Measurements from ENCODE around the gene IRX4.

DNA sequence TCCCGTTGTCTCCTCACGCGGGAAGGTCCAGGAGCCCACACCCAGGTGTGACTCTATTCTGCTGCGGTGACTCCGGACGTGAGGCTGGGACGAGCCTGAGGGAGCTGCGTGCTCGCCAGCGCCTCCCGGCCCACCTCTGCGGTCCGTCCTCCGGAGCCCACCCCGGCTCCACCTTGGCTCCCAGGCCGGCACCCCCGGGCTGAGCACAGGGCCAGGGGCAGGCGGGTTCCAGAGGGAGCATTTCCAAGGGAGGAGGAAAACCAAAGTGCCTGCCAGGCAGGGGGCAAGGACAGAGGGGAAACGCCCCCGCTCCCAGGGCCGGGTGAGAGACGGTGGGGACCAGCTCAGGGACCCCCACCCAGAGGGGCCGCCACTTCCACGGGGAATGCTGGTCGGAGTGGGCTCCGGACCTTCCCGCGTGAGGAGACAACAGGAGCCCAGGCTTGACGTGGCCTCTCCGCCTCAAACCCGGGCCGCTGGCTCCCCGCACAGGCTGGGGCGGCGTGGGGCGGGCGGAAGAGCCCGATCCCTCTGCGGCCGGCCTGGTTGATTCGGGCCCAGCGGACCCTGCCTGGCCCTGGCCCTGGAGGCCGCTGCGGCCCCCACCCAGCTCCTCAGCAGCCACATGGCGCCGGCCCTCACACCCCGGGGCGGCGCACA lies 26.0 kb downstream of the IRX4 start:
- TF ChIP-seq EZH2 (IDR thresholded peaks at IDR 0.05) (no peak), POLR2AphosphoS5 (IDR thresholded peaks at IDR 0.05; ENCODE audit: borderline replicate concordance, low read depth, low read length) (no peak), FOXP2 (optimal IDR thresholded peaks at IDR 0.05; ENCODE audit: control extremely low read depth, extremely low read length, insufficient read depth) (no peak)
